PC-3 (cell line): ENCODE measurements around the gene TCERG1. TPM values are rescaled to one million over a fixed set of nuclear protein-coding genes. Genes with fewer than 3 reads are reported as not detected.

Source experiments
- ATAC-seq: fragments of 200-7000 bp; cut with Tn5 transposase; 2 replicates; pipeline ENCODE4 v1.9.1; 2020; ENCODE audit warnings: mild to moderate bottlenecking, moderate library complexity
- BruUV-seq: library from RNA; stranded (reverse); fragments of 400-500 nt; replicated peaks from 2 replicates; lab custom pipeline; 2021; lab: Mats Ljungman, UMichigan
- CTCF ChIA-PET: fragments of 300-600 bp; sonication (Branson Sonifier 250); formaldehyde crosslinking; loops from one replicate; lab custom pipeline; 2022; ENCODE audit warnings: antibody characterized with exemption; lab: Charles Lee
- POLR2A ChIA-PET: fragments of 300-600 bp; sonication (Branson Sonifier 250); formaldehyde crosslinking; loops from one replicate; lab custom pipeline; 2022; ENCODE audit warnings: antibody characterized with exemption; ENCODE audit not compliant: unreplicated experiment; lab: Charles Lee
- DNase-seq: peaks from one replicate; pipeline ENCODE4 v3.0.0-alpha.2; 2015
- H2AFZ ChIP-seq: fragments of 300-600 bp; sonication (generic); 2 replicates; pipeline ENCODE4 v1.6.0; 2016; ENCODE audit warnings: antibody characterized with exemption, low read length
- H3F3A ChIP-seq: fragments of 300-600 bp; sonication (generic); one replicate; pipeline ENCODE4 v1.6.0; 2017; ENCODE audit warnings: antibody characterized with exemption, low read length, control low read depth, mild to moderate bottlenecking; ENCODE audit not compliant: unreplicated experiment
- H3K27ac ChIP-seq: fragments of 300-600 bp; sonication (generic); 2 replicates; pipeline ENCODE4 v1.5.1; 2016; ENCODE audit warnings: mild to moderate bottlenecking, low read length
- H3K27me3 ChIP-seq: fragments of 300-600 bp; sonication (generic); 2 replicates; pipeline ENCODE4 v1.6.1; 2016; ENCODE audit warnings: low read length, mixed read lengths
- H3K36me3 ChIP-seq: fragments of 300-600 bp; sonication (generic); 2 replicates; pipeline ENCODE4 v1.6.1; 2016; ENCODE audit warnings: low read depth, mixed run types, low read length, mixed read lengths
- H3K4me1 ChIP-seq: fragments of 300-600 bp; sonication (generic); 2 replicates; pipeline ENCODE4 v1.5.1; 2016; ENCODE audit warnings: low read length; ENCODE audit not compliant: insufficient read depth
- H3K4me2 ChIP-seq: fragments of 300-600 bp; sonication (generic); 2 replicates; pipeline ENCODE4 v1.6.0; 2016; ENCODE audit warnings: low read length
- H3K4me3 ChIP-seq: fragments of 300-600 bp; sonication (generic); 2 replicates; pipeline ENCODE4 v1.5.1; 2016; ENCODE audit warnings: mild to moderate bottlenecking, low read length, mixed read lengths
- H3K79me2 ChIP-seq: fragments of 300-600 bp; sonication (generic); 2 replicates; pipeline ENCODE4 v1.6.1; 2017; ENCODE audit warnings: low read length, mixed read lengths
- H3K9ac ChIP-seq: fragments of 300-600 bp; sonication (generic); 2 replicates; pipeline ENCODE4 v1.6.0; 2016; ENCODE audit warnings: mild to moderate bottlenecking, low read length
- H3K9me2 ChIP-seq: fragments of 300-600 bp; sonication (generic); replicated peaks from 2 replicates; pipeline ENCODE4 v1.6.1; 2016; ENCODE audit warnings: mixed run types, low read length, mixed read lengths
- H3K9me3 ChIP-seq: fragments of 300-600 bp; sonication (generic); 2 replicates; pipeline ENCODE4 v1.6.1; 2016; ENCODE audit warnings: low read length, mixed read lengths
- H4K20me1 ChIP-seq: fragments of 300-600 bp; sonication (generic); 2 replicates; pipeline ENCODE4 v1.6.1; 2016; ENCODE audit warnings: low read length, mixed read lengths
- EZH2 ChIP-seq: fragments of 300-600 bp; sonication (generic); IDR thresholded peaks from one replicate; pipeline ENCODE4 v1.6.1; 2017; ENCODE audit warnings: antibody characterized with exemption, mild to moderate bottlenecking, low read length; ENCODE audit not compliant: unreplicated experiment
- EZH2phosphoT487 ChIP-seq: fragments of 300-600 bp; sonication (generic); IDR thresholded peaks from 2 replicates; pipeline ENCODE4 v1.6.1; 2018; ENCODE audit warnings: mild to moderate bottlenecking, antibody characterized with exemption, low read length, borderline replicate concordance
- intact Hi-C: fragments of 100-400 bp; cut with micrococcal nuclease; formaldehyde crosslinking; loops from 2 replicates; pipeline ENCODE4 v1.9.0; 2023
- total RNA-seq: library from RNA; depleted of rRNA; stranded (reverse); fragments of >200 nt; gene quantifications from 2 replicates; pipeline ENCODE4 v1.2.3, GENCODE V29; 2014
- TF ChIP-seq, protein P1 (sequence below): fragments of 300-600 bp; sonication (generic); conservative IDR thresholded peaks from 2 replicates; pipeline ENCODE4 v1.5.1; 2017; ENCODE audit warnings: antibody characterized with exemption, low read depth, mild to moderate bottlenecking, low read length

The TCERG1 gene
- total RNA-seq, 1 experiment from 2014 or later, result 96.9 TPM

DNA sequence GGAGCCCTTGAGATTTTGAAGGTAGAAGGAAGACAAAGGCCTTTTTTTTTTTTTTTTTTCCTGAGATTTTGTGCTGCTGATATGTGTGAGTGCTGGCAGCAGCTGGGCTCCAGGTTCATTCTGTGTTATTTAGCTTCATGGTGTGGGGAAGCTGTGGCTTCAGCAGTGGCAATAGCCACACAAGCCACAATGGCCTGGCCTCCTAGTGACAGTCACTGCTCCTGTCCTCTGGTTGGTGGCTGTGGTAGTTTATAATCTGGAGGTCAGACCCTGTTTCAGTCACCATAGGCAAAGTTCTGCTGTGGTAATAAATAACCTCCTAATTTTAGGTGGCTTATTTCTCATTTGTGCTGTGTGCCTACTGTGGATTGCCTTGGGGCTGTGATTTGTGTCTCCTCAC is 97.1 kb downstream of the TCERG1 start:
- no peaks in the 10 kb centered on the region for H3K79me2 ChIP-seq
- no peak overlapping the region for H3K4me3 ChIP-seq
- BruUV-seq, result no TSS peak
- H3K9me3 ChIP-seq, result no peaks in the 10 kb centered on the region
- no peak overlapping the region for H3K4me2 ChIP-seq
- no peaks in the 10 kb centered on the region for H3K9me2 ChIP-seq
- ChIA-PET POLR2A (no interaction called here), CTCF (interaction anchor here (0.6 to 2.8 kb wide), 2 partner anchors 11 to 420 kb away, joined by 3 to 12 read pairs; no protein-coding TSS in a partner anchor)
- no peak overlapping the region for H3K27ac ChIP-seq
- H2AFZ ChIP-seq, result no peak overlapping the region
- H3K9ac ChIP-seq, result no peak overlapping the region
- DNase-seq (no peak), ATAC-seq (no peak)
- TF ChIP-seq EZH2 (no peak), EZH2phosphoT487 (no peak)
- TF ChIP-seq, protein P1, sequence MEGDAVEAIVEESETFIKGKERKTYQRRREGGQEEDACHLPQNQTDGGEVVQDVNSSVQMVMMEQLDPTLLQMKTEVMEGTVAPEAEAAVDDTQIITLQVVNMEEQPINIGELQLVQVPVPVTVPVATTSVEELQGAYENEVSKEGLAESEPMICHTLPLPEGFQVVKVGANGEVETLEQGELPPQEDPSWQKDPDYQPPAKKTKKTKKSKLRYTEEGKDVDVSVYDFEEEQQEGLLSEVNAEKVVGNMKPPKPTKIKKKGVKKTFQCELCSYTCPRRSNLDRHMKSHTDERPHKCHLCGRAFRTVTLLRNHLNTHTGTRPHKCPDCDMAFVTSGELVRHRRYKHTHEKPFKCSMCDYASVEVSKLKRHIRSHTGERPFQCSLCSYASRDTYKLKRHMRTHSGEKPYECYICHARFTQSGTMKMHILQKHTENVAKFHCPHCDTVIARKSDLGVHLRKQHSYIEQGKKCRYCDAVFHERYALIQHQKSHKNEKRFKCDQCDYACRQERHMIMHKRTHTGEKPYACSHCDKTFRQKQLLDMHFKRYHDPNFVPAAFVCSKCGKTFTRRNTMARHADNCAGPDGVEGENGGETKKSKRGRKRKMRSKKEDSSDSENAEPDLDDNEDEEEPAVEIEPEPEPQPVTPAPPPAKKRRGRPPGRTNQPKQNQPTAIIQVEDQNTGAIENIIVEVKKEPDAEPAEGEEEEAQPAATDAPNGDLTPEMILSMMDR, result no peak
- peaks cover 8% of the 10 kb centered on the region for H3K4me1 ChIP-seq
- H3K36me3 ChIP-seq, result no peaks in the 10 kb centered on the region
- H3F3A ChIP-seq, result no peaks in the 10 kb centered on the region
- no peaks in the 10 kb centered on the region for H4K20me1 ChIP-seq
- intact Hi-C loops, result loop anchor here (5.0 kb wide), 1 partner anchor 228 kb away; no protein-coding TSS in a partner anchor
- peaks cover 20% of the 10 kb centered on the region; the same call in 1 of the 2 replicates for H3K27me3 ChIP-seq

DNA sequence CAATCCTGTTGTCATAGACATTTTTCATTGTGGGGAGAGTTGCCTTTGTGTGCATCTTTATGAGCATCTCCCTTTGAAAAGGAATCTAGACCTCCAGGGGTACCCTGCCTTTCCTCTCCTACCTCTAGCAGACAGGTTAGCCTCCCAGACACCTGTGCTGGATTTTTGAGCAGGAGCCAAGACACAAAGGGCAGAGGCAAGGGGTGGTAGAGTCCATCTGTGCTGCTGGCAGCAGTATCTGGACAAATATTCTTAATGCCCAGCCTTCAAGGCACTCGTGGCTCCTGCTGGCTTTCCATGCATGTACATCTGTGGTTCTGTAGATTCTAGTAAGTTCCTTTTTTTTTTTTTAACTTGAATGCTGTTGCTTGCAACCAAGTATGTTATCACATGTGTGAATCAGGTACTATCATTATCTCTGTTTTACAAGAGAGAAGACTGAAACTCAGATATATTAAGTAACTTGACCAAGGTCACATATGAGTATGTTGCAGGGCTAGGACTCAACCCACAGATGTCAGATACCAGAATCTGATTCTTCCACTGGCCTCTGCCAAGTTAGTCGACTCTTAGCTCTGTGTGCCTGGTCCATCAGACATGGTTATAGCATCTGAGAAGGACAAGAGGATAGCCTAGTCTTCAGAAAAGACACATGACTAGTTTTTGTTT is 101.8 kb downstream of the TCERG1 start:
- Histone ChIP-seq H3K4me3 (no peak overlapping the region), H3K9me3 (no peaks in the 10 kb centered on the region), H3K27ac (no peak overlapping the region), H2AFZ (no peak overlapping the region), H3K79me2 (no peaks in the 10 kb centered on the region), H3K4me1 (no peaks in the 10 kb centered on the region), H3K9ac (no peak overlapping the region), H3K9me2 (no peaks in the 10 kb centered on the region), H3K4me2 (no peak overlapping the region), H3K27me3 (peaks cover 55% of the 10 kb centered on the region), H3K36me3 (no peaks in the 10 kb centered on the region), H3F3A (no peaks in the 10 kb centered on the region), H4K20me1 (no peaks in the 10 kb centered on the region)
- CTCF ChIA-PET, result no interaction called here
- TF ChIP-seq EZH2 (no peak), EZH2phosphoT487 (no peak)
- TF ChIP-seq, protein P1, result no peak
- POLR2A ChIA-PET, result no interaction called here
- no TSS peak for BruUV-seq
- intact Hi-C loops, result no loop called here
- DNase-seq, result no peak
- ATAC-seq, result no peak

DNA sequence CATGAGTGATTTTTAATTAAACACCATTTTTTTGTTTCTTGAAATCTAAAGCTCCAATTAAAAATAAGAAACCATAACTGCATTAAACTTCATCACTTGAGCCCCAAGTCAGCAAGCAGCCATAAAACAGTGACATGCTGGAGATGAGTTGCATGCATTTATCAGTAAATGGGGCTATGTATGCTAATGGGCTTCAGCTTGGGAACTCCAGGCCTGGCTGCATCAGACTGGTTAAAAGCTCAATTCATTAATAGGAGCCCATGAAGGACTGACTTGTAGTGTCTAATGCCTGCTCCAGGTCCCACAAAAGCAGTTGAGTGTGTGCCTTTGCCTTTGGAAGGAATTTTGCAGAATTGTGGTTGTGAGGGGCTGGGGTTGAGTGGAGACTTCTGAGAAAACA is 102.5 kb downstream of the TCERG1 start:
- DNase-seq (no peak), ATAC-seq (no peak)
- no peak overlapping the region for H3K4me2 ChIP-seq
- no peak overlapping the region for H2AFZ ChIP-seq
- intact Hi-C loops, result no loop called here
- no peaks in the 10 kb centered on the region for H3K9me3 ChIP-seq
- no peaks in the 10 kb centered on the region for H3K79me2 ChIP-seq
- CTCF ChIA-PET, result no interaction called here
- H3K27ac ChIP-seq, result no peak overlapping the region
- POLR2A ChIA-PET, result no interaction called here
- TF ChIP-seq, protein P1, result no peak
- TF ChIP-seq EZH2phosphoT487 (no peak), EZH2 (no peak)
- H3K4me1 ChIP-seq, result no peaks in the 10 kb centered on the region
- H4K20me1 ChIP-seq, result no peaks in the 10 kb centered on the region
- no peaks in the 10 kb centered on the region for H3K9me2 ChIP-seq
- no peaks in the 10 kb centered on the region for H3K36me3 ChIP-seq
- H3K9ac ChIP-seq, result no peak overlapping the region
- peaks cover 62% of the 10 kb centered on the region for H3K27me3 ChIP-seq
- no TSS peak for BruUV-seq
- no peak overlapping the region for H3K4me3 ChIP-seq
- H3F3A ChIP-seq, result no peaks in the 10 kb centered on the region
